Ovary (tissue), 3 donors: Measurements from ENCODE around the gene TSPAN10.

ENCODE experiments used
- CTCF ChIP-seq, 3 donors: fragments of 450-650 bp in 2 of 3; fragments of 200-600 bp in 1 of 3; IDR thresholded peaks; one replicate each; pipeline versions ENCODE4 v1.5.1 to v1.8.0; 2016 to 2022; ENCODE audit warnings: antibody characterized with exemption in 3 of 3, mild to moderate bottlenecking in 1 of 3
- POLR2A ChIP-seq: fragments of 450-650 bp; IDR thresholded peaks from one replicate; pipeline ENCODE4 v1.6.1; 2017; ENCODE audit warnings: antibody characterized with exemption, mild to moderate bottlenecking, moderate library complexity
- donor health status: DM: no; HTN: no; CAD: no.

- TF ChIP-seq POLR2A = no peak
- no peak for TF ChIP-seq CTCF (IDR thresholded peaks at IDR 0.05)
Observed at GRCh38 chr17:81616877-81617276, 20.1 kb upstream of the TSPAN10 start.
